Ascending aorta (tissue), 2 donors: ENCODE data around the gene TXNDC9. TPM values are rescaled to one million over a fixed set of nuclear protein-coding genes. Genes with fewer than 3 reads are reported as not detected.
"Not testable (repeated sequence)": the region's sequence is repeated elsewhere in the genome, so short reads cannot be mapped to it uniquely, and the experiment has no call there.

Source experiments
- DNase-seq, 2 donors: peaks; one replicate each; pipeline ENCODE4 v3.0.0-alpha.2; 2019; ENCODE audit warnings: low spot score in 2 of 2
- H3K27ac ChIP-seq, 2 donors: fragments of 200-600 bp; sonication (generic); one replicate each; pipeline ENCODE4 v1.5.1; 2016 to 2017; ENCODE audit warnings: mild to moderate bottlenecking in 1 of 2
- H3K27me3 ChIP-seq: fragments of 200-600 bp; sonication (generic); one replicate; pipeline ENCODE4 v1.5.1; 2017
- H3K36me3 ChIP-seq, 2 donors: fragments of 200-600 bp; sonication (generic); one replicate each; pipeline ENCODE4 v1.5.1; 2016
- H3K4me1 ChIP-seq, 2 donors: fragments of 200-600 bp; sonication (generic); one replicate each; pipeline ENCODE4 v1.5.1; 2016 to 2017; ENCODE audit warnings: mild to moderate bottlenecking in 1 of 2
- H3K4me3 ChIP-seq, 2 donors: fragments of 200-600 bp; sonication (generic); one replicate each; pipeline ENCODE4 v1.5.1; 2016 to 2017; ENCODE audit warnings: mild to moderate bottlenecking in 1 of 2
- H3K9me3 ChIP-seq, 2 donors: fragments of 200-600 bp; sonication (generic); one replicate each; pipeline ENCODE4 v1.5.1; 2016
- intact Hi-C: fragments of 100-400 bp; cut with DNase I; formaldehyde crosslinking; loops from one replicate; pipeline ENCODE4 v1.15.1; 2023
- total RNA-seq: library from RNA; depleted of rRNA; stranded (reverse); fragments of >200 nt; gene quantifications from one replicate; pipeline ENCODE4 v1.1.0, GENCODE V29; 2016
- TF ChIP-seq, protein P1 (sequence below), 3 experiments: fragments of 200-600 bp in 2 of 3; fragments of 450-650 bp in 1 of 3; sonication (generic) in 2 of 3; IDR thresholded peaks; one replicate each; pipeline ENCODE4 v1.5.1; 2016 to 2019; ENCODE audit warnings: antibody characterized with exemption in 3 of 3, mild to moderate bottlenecking in 1 of 3, moderate library complexity in 1 of 3

TXNDC9 gene
- total RNA-seq, 1 donor from 2014 or later = 34.3 TPM

GRCh38 chr2:99317161-99317872 is 18.8 kb downstream of the TXNDC9 start:
- no peaks in the 10 kb centered on the region for H3K4me1 ChIP-seq
- H3K27ac ChIP-seq = no peak overlapping the region
- no peak overlapping the region for H3K4me3 ChIP-seq
- peaks cover 40% of the 10 kb centered on the region in 2 donors for H3K36me3 ChIP-seq
- H3K27me3 ChIP-seq = no peaks in the 10 kb centered on the region
- TF ChIP-seq, protein P1, sequence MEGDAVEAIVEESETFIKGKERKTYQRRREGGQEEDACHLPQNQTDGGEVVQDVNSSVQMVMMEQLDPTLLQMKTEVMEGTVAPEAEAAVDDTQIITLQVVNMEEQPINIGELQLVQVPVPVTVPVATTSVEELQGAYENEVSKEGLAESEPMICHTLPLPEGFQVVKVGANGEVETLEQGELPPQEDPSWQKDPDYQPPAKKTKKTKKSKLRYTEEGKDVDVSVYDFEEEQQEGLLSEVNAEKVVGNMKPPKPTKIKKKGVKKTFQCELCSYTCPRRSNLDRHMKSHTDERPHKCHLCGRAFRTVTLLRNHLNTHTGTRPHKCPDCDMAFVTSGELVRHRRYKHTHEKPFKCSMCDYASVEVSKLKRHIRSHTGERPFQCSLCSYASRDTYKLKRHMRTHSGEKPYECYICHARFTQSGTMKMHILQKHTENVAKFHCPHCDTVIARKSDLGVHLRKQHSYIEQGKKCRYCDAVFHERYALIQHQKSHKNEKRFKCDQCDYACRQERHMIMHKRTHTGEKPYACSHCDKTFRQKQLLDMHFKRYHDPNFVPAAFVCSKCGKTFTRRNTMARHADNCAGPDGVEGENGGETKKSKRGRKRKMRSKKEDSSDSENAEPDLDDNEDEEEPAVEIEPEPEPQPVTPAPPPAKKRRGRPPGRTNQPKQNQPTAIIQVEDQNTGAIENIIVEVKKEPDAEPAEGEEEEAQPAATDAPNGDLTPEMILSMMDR (IDR thresholded peaks at IDR 0.05) = no peak
- intact Hi-C loops = no loop called here
- no peak for DNase-seq
- no peaks in the 10 kb centered on the region for H3K9me3 ChIP-seq

DNA sequence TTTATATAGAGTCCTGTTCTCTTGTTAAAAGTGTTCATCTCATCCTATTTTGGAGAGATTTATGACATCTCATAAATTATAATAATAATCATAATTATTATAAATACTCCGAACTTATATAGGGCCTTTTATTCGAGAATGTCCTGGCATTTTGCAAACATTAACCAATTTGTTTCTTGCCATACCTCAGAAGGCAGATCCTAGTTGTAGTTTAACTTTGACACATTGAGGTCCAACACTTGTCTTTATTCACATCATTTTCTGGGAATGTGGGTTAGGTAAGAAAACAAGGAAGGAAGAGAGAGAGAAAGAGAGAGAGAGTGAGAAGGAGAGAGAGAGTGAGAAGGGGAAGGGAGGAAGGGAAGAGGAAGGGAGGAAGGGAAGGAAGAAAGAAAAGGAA is 35.0 kb downstream of the TXNDC9 start, which contains the start of gene LYG1:
Gene LYG1, minus strand, starts transcription at position 101 of the 400 bp plus-strand sequence. CDS start 5,527 bp downstream, outside the sequence.
- H3K4me3 ChIP-seq, H3K9me3 ChIP-seq, H3K27me3 ChIP-seq, DNase-seq, H3K27ac ChIP-seq, intact Hi-C loops, H3K4me1 ChIP-seq: not testable (repeated sequence)
- H3K36me3 ChIP-seq = peaks cover 0 to 14% of the 10 kb centered on the region in 2 donors

DNA sequence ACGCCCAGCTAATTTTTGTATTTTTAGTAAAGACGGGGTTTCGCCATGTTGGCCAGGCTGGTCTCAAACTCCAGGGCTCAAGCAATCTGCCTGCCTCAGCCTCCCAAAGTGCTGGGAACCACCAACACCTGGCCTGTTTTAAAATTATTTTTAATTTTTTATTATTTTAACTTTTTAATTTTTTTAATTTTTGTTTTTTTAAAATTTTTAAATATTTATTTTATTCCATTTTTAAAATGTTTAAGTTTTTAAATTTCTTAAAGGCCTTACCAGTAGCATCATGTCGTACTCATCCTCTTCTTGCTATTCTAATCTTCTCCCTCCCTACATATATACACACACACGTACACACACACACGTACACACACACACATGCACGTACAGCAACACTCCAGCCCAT is 36.6 kb downstream of the TXNDC9 start:
- Histone ChIP-seq H3K4me3 (no peak overlapping the region), H3K36me3 (peaks cover 0 to 14% of the 10 kb centered on the region in 2 donors), H3K27ac (no peak overlapping the region), H3K9me3 (no peaks in the 10 kb centered on the region), H3K4me1 (no peaks in the 10 kb centered on the region), H3K27me3 (no peaks in the 10 kb centered on the region)
- DNase-seq = no peak
- intact Hi-C loops = no loop called here
- TF ChIP-seq, protein P1 (IDR thresholded peaks at IDR 0.05) = no peak

- Histone ChIP-seq H3K36me3 (peaks cover 0 to 10% of the 10 kb centered on the region in 2 donors), H3K27me3 (no peaks in the 10 kb centered on the region), H3K4me3 (no peak overlapping the region), H3K9me3 (no peaks in the 10 kb centered on the region), H3K4me1 (no peaks in the 10 kb centered on the region), H3K27ac (no peak overlapping the region)
- TF ChIP-seq, protein P1 (IDR thresholded peaks at IDR 0.05) = no peak
- DNase-seq = no peak
- intact Hi-C loops = no loop called here
Observed at GRCh38 chr2:99297994-99298393, 38.1 kb downstream of the TXNDC9 start.

GRCh38 chr2:99285526-99285925 is 50.6 kb downstream of the TXNDC9 start:
- no peaks in the 10 kb centered on the region for H3K4me1 ChIP-seq
- DNase-seq = no peak
- no peak overlapping the region for H3K4me3 ChIP-seq
- no peaks in the 10 kb centered on the region for H3K9me3 ChIP-seq
- H3K36me3 ChIP-seq = peaks cover 2 to 24% of the 10 kb centered on the region in 2 donors
- H3K27me3 ChIP-seq = no peaks in the 10 kb centered on the region
- no peak overlapping the region for H3K27ac ChIP-seq
- intact Hi-C loops = no loop called here
- TF ChIP-seq, protein P1 (IDR thresholded peaks at IDR 0.05) = no peak

- Histone ChIP-seq H3K9me3 (no peaks in the 10 kb centered on the region), H3K27ac (no peak overlapping the region), H3K4me3 (no peak overlapping the region), H3K27me3 (no peaks in the 10 kb centered on the region), H3K4me1 (no peaks in the 10 kb centered on the region), H3K36me3 (peaks cover 2 to 15% of the 10 kb centered on the region in 2 donors)
- intact Hi-C loops = no loop called here
- no peak for DNase-seq
- TF ChIP-seq, protein P1 (IDR thresholded peaks at IDR 0.05) = no peak
Observed at GRCh38 chr2:99279969-99280695, 56.0 kb downstream of the TXNDC9 start.
